HG03457 (cell line): ENCODE results near the gene SSX3.
"Not testable (repeated sequence)": the region's sequence is repeated elsewhere in the genome, so short reads cannot be mapped to it uniquely, and the experiment has no call there.

Experiments
- ATAC-seq: cut with Tn5 transposase; IDR thresholded peaks from one replicate; pipeline ENCODE4 v1.9.1; 2021; ENCODE audit warnings: moderate number of reproducible peaks; ENCODE audit not compliant: unreplicated experiment

SSX3 gene, protein sequence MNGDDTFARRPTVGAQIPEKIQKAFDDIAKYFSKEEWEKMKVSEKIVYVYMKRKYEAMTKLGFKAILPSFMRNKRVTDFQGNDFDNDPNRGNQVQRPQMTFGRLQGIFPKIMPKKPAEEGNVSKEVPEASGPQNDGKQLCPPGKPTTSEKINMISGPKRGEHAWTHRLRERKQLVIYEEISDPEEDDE

DNA sequence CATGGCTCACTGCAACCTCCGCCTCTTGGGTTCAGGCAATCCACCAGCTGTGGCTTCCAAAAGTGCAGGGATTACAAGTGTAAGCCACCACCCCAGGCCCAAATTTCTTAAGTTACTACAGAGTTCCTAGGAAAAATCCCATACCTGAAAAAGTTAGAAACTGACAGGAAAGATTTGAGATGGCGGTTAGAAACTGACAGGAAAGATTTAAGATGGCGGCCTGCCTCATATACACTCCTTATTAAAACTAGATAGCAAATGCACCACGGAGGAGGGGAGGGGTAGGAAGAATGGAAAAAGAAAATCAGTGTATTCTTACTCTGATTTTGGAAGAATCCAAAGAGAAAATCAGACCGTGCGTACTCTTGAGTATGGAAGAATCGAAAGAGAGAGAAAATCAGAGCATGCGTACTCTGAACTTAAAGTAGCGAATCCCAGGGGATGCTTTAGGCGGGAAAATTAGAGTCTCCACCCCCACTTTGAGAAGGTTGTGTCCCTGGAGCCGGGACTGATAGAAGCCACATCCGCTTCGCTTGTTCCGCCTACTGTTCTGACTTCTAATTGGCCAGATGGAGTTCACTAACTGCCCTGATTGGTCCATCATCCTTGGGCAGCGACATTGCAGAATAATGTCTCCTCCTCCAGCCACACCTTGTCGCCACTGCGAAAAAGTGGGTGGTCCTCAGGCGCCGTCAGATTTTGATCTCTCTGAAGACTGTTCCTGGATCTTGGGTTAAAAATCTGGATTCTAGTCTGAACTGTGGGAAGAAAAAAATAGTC, at the start of gene SSX3:
TSS of gene SSX3 (minus strand) at position 389 of the 780 bp plus-strand sequence. CDS start 1,454 bp downstream, outside the sequence.
- ATAC-seq: not testable (repeated sequence)

DNA sequence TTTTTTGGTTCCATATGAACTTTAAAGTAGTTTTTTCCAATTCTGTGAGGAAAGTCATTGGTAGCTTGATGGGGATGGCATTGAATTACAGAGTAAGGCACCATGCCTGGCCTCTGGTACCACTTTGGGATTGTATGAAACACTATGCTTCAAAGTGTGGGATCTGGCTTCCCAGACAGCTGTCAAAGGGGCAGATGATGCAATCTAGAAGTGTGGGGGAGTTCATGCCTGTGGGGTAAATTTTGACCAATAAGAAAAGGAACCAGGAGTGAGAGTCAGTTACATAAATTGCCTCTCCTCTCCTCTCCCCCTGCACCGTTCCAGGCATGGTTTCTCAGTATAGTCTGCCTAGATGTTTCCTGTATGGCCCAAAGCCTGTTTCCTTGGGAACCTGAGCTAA, 41.3 kb upstream of the SSX3 start:
- not testable (repeated sequence) for ATAC-seq

DNA sequence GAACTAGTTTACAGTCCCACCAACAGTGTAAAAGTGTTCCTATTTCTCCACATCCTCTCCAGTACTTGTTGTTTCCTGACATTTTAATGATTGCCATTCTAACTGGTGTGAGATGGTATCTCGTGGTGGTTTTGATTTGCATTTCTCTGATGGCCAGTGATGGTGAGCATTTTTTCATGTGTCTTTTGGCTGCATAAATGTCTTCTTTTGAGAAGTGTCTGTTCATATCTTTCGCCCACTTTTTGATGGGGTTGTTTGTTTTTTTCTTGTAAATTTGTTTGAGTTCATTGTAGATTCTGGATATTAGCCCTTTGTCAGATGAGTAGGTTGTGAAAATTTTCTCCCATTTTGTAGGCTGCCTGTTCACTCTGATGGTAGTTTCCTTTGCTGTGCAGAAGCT, 40.4 kb upstream of the SSX3 start:
- ATAC-seq: not testable (repeated sequence)

DNA sequence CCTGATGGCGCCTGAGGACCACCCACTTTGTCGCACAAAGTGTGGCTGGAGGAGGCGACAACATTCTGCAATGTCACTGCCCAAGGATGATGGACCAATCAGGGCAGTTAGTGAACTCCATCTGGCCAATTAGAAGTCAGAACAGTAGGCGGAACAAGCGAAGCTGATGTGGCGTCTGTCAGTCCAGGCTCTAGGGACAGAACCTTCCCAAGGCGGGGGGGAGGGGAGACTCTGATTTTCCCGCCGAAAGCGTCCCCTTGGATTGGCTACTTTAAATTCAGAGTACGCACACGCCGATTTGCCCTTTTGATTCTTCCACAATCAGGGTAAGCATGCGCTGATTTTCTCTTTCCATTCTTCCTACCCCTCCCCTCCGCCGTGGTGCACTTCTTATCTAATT, 26.7 kb upstream of the SSX3 start, which contains the start of gene SSX4:
TSS of gene SSX4 (plus strand) at position 301 of the 400 bp plus-strand sequence. CDS start 515 bp downstream, outside the sequence.
- not testable (repeated sequence) for ATAC-seq

DNA sequence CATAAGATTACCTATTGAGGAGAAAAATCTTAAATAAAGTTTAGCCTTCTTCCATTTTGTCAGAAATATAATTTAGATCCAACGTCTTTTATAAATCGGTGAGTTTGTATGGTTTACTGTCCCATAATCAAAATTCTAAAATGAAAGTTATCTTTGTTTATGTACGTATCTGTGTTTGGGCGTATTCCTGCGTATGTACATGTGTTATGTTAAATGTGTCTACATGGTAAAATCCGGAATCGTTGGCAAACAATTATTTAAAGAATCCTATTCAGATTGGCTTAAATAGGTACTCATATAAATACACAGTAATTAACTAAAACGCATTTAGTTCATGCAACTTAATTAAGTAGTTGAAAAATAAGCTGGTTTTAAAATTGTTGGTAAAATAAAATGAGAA, 13.9 kb upstream of the SSX3 start:
- not testable (repeated sequence) for ATAC-seq

DNA sequence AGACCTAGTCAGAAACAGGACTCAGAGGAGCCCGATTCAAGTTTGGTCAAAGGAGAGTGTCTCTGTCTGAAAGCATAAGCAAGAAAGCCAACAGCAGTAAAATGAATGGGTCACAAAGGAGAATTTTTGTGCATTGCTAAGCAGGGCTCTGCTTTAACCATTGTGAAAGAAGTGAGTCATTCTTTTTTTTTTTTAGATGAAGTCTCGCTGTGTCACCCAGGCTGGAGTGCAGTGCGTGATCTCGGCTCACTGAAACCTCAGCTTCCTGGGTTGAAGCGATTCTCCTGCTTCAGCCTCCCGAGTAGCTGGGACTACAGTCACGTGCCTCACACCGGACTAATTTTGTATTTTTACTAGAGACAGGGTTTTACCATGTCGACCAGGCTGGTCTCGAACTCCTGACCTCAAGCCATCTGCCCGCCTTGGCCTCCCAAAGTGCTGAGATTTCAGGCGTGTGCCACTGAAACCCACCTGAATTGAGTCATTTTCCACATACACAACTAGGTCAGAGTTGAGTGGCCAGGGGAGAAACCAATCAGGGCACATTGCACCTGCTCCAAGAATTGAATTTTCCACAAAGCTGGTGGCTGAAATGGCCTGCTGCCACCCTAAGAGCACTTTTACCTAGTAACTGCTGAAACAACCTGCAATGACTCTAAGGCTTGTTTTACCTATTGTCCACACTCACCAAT, 11.4 kb upstream of the SSX3 start:
- not testable (repeated sequence) for ATAC-seq

DNA sequence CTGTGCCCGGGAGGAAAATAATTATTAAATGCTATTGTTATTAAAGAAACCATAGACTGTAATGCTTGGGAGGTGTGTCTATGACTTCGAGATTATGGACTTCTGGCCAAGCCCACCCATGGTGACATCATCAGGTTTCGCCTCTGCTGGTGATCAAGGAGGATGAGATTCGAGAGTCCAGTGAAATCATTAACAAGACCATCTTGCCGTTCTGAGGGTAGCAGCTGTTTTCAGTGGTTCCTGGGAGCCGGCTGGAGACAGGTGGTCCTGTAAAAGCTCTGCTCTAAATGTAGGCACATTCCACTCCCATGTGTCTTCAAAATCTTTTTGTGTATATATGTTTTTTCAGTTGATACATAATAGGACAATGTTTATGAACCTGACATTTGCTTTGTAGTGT, 2.8 kb upstream of the SSX3 start:
- ATAC-seq: not testable (repeated sequence)

DNA sequence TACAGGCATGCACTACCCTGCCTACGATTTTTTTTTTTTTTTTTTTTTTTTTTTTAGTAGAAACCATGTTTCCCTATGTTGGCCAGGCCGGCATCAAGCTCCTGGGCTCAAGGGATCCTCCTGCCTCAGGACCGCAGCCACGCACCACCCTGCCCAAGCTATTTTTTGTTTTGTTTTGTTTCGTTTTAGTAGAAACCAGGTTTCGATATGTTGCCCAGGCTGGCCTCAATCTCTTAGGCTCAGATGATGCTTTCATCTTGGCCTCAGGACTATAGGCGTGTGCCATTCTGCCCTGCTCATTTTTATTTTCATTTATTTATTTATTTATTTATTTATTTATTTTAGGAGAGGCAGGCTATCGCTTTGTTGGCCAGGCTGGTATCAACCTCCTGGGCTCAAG, 1.2 kb upstream of the SSX3 start:
- ATAC-seq: no peak

DNA sequence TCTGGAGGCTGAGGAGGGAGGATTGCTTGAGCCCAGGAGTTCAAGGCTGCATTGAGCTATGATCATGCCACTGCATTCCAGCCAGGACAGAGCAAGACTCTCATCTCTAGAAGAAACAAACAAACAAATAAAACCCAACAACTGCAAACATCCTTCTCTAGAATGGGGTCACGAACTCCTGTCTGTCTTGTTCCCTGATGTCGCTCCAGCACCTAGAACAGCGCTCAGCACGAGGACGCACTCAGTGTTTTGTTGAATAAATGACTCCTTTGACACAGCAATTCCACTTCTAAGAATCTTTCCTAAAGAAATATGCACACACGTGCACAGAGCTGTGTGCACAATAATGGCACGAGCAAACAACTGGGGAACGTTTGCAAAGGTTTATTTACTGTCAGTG, 10.4 kb downstream of the SSX3 start:
- ATAC-seq: not testable (repeated sequence)

DNA sequence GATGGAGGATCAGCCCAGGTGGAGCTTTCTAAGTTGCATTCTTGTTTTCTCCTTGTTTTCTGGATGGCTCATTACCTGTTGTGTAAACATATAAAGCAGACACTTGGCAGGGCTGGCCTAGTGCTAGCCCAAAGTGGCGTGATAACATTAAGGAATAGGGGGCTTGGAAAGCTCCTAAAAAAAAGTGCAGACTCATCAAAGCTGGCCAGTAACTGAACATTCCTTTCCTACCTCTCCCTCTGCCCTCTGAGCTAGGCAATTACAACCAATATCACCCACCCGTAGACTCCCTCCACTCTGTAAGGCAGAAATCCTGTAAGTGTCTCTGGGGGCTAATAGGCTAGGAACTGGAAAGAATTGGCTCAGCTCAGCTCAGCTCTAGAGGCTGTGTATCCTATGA, 42.5 kb downstream of the SSX3 start:
- not testable (repeated sequence) for ATAC-seq

DNA sequence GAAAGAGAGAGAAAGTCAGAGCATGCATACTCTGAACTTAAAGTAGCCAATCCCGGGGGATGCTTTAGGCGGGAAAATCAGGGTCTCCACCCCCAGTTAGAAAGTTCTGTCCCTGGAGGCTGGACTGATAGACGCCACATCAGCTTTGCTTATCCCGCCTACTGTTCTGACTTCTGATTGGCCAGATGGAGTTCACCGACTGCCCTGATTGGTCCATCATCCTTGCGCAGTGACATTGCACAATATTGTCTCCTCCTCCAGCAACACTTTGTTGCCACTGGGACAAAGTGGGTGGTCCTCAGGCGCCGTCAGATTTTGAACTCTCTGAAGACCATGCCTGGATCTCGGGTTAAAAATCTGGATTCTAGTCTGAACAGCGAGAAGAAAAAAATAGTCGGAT, 50.3 kb downstream of the SSX3 start:
- no peak for ATAC-seq
